Measurements from ENCODE around the gene TIMP2.

Gene TIMP2

DNA sequence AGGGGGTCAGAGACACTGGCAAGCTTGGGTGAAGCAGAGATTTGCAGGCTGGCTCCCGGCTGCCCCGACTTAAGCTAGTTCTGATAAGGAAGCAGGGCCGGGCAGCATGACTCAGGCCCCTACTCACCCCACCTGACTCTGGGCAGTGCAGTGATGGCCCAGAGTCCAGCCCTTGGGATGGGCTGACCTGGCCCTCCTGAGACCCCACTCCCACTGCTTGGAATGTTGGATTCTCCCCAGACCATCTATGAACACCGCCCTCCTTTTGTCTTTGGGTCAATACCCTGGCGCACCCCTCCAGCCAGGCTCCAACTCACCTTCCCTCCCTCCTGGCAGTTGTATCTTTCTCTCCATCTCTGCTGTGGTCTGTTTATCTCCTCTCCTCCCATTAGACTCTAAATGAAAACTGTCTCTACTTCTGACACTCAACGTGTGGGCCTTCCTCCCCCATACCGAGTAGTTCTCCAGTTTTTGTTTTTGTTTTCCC lies 33.5 kb upstream of the TIMP2 start:
- Histone ChIP-seq H3K4me1 (ENCODE audit: low read depth, poor library complexity, severe bottlenecking) (no peaks in the 10 kb centered on the region), H3K4me3 (IDR thresholded peaks at IDR 0.05; ENCODE audit: insufficient read depth, low read depth, low read length) (no peak overlapping the region), H3K27me3 (ENCODE audit: insufficient read depth, low read depth) (peaks cover 39% of the 10 kb centered on the region), H3K4me2 (no peak overlapping the region), H3K79me2 (ENCODE audit: insufficient read depth, low read depth) (no peaks in the 10 kb centered on the region), H3K27ac (no peak overlapping the region), H2AFZ (ENCODE audit: low read depth) (no peak overlapping the region), H3K9ac (no peak overlapping the region), H4K20me1 (ENCODE audit: insufficient read depth) (no peaks in the 10 kb centered on the region), H3K36me3 (ENCODE audit: insufficient read depth) (no peaks in the 10 kb centered on the region)
- TF ChIP-seq, protein P1, sequence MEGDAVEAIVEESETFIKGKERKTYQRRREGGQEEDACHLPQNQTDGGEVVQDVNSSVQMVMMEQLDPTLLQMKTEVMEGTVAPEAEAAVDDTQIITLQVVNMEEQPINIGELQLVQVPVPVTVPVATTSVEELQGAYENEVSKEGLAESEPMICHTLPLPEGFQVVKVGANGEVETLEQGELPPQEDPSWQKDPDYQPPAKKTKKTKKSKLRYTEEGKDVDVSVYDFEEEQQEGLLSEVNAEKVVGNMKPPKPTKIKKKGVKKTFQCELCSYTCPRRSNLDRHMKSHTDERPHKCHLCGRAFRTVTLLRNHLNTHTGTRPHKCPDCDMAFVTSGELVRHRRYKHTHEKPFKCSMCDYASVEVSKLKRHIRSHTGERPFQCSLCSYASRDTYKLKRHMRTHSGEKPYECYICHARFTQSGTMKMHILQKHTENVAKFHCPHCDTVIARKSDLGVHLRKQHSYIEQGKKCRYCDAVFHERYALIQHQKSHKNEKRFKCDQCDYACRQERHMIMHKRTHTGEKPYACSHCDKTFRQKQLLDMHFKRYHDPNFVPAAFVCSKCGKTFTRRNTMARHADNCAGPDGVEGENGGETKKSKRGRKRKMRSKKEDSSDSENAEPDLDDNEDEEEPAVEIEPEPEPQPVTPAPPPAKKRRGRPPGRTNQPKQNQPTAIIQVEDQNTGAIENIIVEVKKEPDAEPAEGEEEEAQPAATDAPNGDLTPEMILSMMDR (conservative IDR thresholded peaks at IDR 0.05; ENCODE audit: low read depth, low read length) = no peak

DNA sequence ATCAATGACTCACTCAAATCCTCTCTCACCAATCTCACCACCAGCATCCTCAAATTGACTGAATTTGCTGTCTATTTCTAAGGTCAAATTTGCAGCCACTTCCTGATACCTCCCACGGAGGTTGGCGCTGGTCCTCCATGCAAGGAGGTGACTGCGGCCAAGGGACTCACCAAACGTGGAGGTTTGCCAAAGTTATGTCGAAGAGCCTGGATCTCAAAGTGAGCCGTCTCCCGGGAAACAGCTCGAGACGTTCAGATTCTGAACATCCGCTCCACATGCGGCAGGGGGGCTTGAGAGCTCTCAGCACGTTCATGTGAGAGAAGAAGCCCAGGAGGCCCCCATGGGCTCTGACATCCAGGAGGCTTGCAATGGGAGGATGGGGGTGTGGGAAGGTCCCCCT lies 31.9 kb upstream of the TIMP2 start:
- Histone ChIP-seq H3K4me3 (IDR thresholded peaks at IDR 0.05; ENCODE audit: insufficient read depth, low read depth, low read length) (no peak overlapping the region), H3K4me1 (ENCODE audit: low read depth, poor library complexity, severe bottlenecking) (no peaks in the 10 kb centered on the region), H3K36me3 (ENCODE audit: insufficient read depth) (no peaks in the 10 kb centered on the region), H3K9ac (no peak overlapping the region), H3K27ac (no peak overlapping the region), H3K79me2 (ENCODE audit: insufficient read depth, low read depth) (no peaks in the 10 kb centered on the region), H3K4me2 (no peak overlapping the region), H3K27me3 (ENCODE audit: insufficient read depth, low read depth) (peaks cover 52% of the 10 kb centered on the region), H2AFZ (ENCODE audit: low read depth) (no peak overlapping the region), H4K20me1 (ENCODE audit: insufficient read depth) (no peaks in the 10 kb centered on the region)
- TF ChIP-seq, protein P1 (conservative IDR thresholded peaks at IDR 0.05; ENCODE audit: low read depth, low read length) = no peak

DNA sequence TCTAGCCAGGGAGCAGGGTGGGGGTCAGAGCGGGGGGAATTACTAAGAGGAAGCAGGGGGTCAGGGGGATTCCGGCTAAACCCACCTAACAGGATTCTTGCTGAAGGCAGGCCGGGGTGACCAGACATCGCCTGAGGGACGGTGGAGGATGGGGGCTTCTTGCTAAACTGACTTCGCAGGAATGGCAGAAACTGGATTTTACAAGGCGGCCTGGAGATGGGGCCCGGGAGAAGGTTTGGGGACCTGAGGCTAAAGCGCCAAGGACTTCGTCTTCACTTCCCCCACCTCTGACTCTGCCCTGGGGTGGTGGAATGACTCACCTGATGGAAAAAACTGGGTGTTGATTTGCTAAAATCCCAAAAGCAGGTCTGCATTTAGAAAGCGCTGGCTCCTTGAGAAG lies 31.1 kb upstream of the TIMP2 start:
- TF ChIP-seq, protein P1 (conservative IDR thresholded peaks at IDR 0.05; ENCODE audit: low read depth, low read length) = no peak
- H3K79me2 ChIP-seq (ENCODE audit: insufficient read depth, low read depth) = no peaks in the 10 kb centered on the region
- no peaks in the 10 kb centered on the region for H3K36me3 ChIP-seq (ENCODE audit: insufficient read depth)
- H3K4me2 ChIP-seq = no peak overlapping the region
- H3K27me3 ChIP-seq (ENCODE audit: insufficient read depth, low read depth) = peaks cover 59% of the 10 kb centered on the region
- no peaks in the 10 kb centered on the region for H3K4me1 ChIP-seq (ENCODE audit: low read depth, poor library complexity, severe bottlenecking)
- H3K27ac ChIP-seq = no peak overlapping the region
- no peaks in the 10 kb centered on the region for H4K20me1 ChIP-seq (ENCODE audit: insufficient read depth)
- no peak overlapping the region for H3K9ac ChIP-seq
- no peak overlapping the region for H3K4me3 ChIP-seq (IDR thresholded peaks at IDR 0.05; ENCODE audit: insufficient read depth, low read depth, low read length)
- H2AFZ ChIP-seq (ENCODE audit: low read depth) = no peak overlapping the region

DNA sequence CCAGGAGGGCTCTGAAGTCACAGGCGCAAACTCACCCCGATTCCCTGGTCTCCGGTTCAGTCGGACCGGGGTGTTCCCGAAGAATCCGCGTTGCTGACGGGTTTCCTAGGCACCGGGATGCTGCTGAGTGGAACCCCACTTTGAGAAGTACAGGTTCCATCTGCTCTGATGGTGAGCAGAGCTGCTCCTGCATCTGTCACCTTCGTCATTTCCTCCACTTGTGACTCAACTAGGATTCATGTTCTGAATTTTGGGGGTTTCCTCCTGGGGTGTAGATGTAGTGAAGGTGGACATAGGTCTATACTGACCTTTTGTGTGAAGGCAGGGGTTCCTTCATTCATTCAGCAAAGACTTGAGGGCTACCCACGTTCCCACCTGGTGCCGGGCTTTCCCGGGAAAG lies 29.5 kb upstream of the TIMP2 start:
- Histone ChIP-seq H4K20me1 (ENCODE audit: insufficient read depth) (no peaks in the 10 kb centered on the region), H3K4me1 (ENCODE audit: low read depth, poor library complexity, severe bottlenecking) (no peaks in the 10 kb centered on the region), H3K27me3 (ENCODE audit: insufficient read depth, low read depth) (peaks cover 60% of the 10 kb centered on the region), H2AFZ (ENCODE audit: low read depth) (no peak overlapping the region), H3K36me3 (ENCODE audit: insufficient read depth) (no peaks in the 10 kb centered on the region), H3K27ac (no peak overlapping the region), H3K79me2 (ENCODE audit: insufficient read depth, low read depth) (no peaks in the 10 kb centered on the region), H3K4me3 (IDR thresholded peaks at IDR 0.05; ENCODE audit: insufficient read depth, low read depth, low read length) (no peak overlapping the region), H3K9ac (no peak overlapping the region), H3K4me2 (no peak overlapping the region)
- TF ChIP-seq, protein P1 (conservative IDR thresholded peaks at IDR 0.05; ENCODE audit: low read depth, low read length) = no peak

Measured in KMS-11 (cell line).